ENCODE results near the gene CCDC92B.
"Not testable (repeated sequence)": the region's sequence is repeated elsewhere in the genome, so short reads cannot be mapped to it uniquely, and the experiment has no call there.

The CCDC92B gene

DNA sequence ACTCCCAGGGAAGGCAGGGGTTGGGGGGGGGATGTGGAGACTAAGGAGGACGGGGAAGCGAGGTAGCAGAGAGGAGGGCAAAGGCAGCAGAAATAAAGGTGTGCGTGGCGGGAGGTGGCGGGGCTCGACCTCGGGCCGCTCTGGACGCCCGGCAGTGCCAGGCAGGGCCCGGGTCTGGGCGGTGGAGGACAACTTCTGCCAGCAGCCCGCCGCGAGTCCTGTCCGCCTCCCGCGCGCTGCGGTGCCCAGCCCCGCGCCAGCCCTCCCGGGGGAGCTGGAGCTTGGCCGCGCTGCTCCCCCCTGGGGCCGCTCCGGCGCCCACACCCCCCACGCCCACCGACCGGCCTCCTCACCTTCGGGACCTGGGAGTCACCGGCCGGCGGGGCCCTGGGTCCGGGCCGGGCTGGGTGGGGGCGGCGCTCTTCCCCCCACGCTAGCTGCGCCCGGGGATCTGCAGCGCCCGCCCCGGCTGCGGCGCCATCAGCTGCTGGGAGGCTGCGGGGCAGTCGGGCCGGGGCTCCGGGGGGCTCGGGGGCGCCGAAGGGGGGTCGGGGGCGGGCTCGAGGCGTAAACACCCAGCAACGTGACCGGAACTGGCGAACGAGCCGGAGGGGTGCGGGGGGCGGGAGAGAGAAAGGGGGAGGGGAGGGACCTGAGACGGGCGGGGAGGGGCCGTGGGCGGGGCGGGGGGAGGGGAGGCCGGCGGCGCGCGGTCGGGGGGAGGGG lies at the start of gene CCDC92B:
Gene CCDC92B, minus strand, starts transcription at position 595 of the 726 bp plus-strand sequence. CDS start 14,507 bp downstream, outside the sequence.
- no peak for DNase-seq

DNA sequence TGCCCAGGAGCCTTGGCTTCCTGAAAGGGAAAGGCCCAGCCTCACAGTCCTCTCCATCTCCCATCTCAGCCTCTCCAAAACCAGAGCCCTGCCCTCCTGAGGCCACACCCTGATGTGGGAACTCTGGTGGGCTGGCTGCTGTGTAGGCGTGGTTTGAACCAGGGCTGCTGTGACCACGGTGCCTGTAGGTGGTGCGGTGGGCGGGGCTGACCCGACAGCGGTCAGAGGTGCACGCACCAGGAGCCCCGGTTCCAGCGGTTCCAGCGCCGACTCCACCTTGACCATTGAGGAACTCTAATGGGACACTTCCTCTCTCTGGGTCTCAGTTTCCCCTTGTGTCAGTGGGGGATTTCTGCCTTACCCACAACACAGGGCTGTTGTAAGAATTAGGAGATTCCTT lies 49.2 kb upstream of the CCDC92B start:
- DNase-seq: no peak

DNA sequence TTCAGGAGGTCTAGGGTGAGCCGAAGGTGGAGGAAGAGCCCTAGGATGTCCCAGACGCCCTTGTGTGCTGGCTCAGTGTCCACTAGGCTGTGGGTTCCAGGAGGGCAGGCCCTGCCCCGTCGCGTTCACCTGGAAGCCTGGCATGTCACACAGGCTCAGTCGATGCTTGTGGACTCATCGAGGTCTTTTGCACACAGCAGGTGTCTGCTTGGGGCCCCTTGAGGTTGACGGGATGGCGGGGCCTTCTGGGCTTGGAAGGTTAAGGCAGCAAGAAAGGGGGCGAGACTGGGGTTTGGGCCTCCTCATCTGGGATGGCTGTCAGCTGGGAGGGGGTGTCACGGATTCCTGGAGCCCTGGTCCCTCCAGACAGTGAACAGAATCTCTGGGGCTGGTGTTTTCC lies 48.7 kb upstream of the CCDC92B start:
- DNase-seq: no peak

GRCh38 chr17:2797637-2798036 lies 48.2 kb upstream of the CCDC92B start:
- DNase-seq: no peak

- no peak for DNase-seq
Measured at GRCh38 chr17:2797226-2797625, 47.8 kb upstream of the CCDC92B start.

GRCh38 chr17:2796164-2797125 lies 47.0 kb upstream of the CCDC92B start, which contains the start of gene RAP1GAP2:
TSS of gene RAP1GAP2 (plus strand) at chr17:2796438. CDS start at chr17:2796528, 90 bp downstream.
- DNase-seq: peak; percentile 93

DNA sequence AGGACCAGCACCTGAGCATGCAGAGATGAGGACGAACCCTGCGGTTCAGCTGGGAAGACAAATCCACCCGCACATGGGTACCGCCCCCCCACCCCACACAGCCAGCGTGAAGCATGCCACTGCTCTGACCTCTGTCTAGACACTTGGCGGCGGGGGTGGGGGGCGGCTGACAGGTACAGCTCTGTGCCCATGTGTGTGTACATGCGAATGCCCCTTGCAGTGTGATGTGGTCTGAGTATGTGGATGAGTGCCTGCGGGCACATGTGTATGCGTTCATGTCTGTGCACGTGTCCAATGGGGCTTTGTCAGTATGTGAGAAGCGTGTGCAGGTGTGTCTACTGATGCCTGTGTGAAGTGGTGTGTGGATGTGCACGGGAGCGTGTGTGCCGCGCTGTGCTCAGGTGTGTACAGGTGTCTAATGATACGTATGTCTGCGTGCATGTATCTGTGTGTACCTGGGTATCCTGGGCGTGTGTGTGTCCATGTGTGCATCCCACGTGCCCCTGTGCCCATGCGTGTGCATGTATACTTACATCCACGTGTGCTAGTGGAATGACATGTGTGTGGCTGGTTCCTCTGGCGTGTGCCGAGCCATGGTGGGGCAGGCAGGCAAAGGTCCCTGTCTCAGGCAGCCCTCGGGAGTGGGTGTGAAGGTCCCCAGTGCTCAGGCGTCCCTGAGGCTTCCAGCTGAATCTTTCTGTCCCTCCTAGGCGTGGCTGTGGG lies 46.1 kb upstream of the CCDC92B start:
- DNase-seq: no peak

DNA sequence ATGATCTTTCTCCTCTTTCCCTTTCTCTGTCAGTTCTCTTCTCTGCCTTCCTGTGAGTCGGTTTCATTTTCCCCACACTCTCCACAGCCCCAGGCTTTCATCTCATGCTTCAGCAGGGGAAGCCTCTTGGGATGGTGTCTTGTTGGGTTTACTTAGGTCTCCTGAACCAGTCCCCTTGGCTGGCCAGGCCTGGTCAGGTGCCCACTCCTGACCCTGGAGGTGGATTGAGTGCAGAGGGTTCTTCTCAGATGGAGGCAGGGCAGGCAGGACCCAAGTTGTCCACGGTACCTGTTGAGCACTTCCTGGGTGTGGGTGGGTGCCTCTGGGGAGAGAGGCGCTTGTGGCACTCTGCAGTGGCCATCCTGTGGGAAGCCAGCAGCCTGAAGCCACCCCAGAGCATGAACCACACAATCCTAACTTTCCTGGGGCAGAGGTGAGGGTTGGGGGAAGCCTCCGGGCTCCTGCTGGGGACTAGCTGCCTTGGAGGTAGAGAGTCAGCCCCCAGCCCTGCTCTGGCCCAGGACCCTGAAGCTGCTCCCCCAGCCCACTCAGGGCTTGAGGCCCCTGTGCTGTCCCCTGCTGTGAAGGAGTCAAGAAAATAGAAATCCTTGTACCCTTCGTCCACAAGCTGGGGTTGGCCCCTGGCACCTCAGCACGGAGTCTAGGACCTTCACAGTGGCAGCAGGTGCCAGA lies 44.8 kb upstream of the CCDC92B start:
- peak; percentile 62 for DNase-seq

GRCh38 chr17:2792366-2793169 lies 43.1 kb upstream of the CCDC92B start:
- peak; percentile 74 for DNase-seq

- DNase-seq: no peak
Measured at GRCh38 chr17:2789700-2790099, 40.2 kb upstream of the CCDC92B start.

DNA sequence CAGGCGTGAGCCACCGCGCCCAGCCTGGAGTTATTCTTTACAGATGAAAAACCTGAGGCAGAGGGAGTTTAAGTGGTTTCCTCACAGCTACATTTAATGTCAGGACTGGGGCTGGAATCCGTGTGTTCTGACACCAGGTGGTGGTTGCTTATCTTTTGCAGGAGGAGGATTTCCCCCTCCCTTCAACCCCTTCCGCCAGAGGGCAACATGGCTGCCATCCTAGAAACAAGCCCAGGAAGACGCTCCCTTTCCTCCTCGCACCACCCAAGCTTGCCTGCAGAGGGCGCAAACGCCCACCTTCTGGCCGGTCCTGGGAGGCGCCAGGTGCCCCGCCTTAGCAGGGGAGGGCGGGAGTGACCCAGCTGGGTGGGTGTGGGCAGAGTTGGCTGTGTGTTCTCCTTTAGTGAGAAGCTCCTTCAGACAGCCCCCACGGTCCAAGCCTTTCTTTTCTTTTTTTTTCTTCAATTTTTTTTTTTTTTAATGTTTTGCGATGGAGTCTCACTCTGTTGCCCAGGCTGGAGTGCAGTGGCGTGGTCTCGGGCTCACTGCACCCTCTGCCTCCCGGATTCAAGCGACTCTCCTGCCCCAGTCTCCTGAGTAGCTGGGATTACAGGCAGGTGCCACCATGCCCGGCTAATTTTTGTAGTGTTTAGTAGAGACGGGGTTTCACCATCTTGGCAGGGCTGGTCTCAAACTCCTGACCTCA lies 36.9 kb upstream of the CCDC92B start:
- peak; percentile 88 for DNase-seq

DNA sequence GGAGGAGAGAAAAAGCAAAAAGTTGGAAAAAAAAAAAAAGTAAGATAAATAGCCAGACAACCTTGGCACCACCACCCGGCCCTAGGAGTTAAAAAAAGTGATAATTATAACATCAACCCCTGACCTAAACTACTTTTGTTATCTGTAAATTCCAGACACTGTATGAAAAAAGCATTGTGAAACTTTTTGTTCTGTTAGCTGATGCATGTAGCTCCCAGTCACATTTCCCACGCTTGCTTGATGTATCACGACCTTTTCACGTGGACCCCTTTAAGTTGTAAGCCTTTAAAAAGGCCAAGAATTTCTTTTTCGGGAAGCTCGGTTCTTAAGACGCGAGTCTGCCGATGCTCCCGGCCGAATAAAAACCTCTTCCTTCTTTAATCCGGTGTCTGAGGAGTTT lies 35.9 kb upstream of the CCDC92B start:
- not testable (repeated sequence) for DNase-seq

- DNase-seq: no peak
Measured at GRCh38 chr17:2784864-2785263, 35.4 kb upstream of the CCDC92B start.

- no peak for DNase-seq
Measured at GRCh38 chr17:2783310-2784030, 34.0 kb upstream of the CCDC92B start.

- DNase-seq: peak; percentile 76
Measured at GRCh38 chr17:2782055-2782454, 32.6 kb upstream of the CCDC92B start.

DNA sequence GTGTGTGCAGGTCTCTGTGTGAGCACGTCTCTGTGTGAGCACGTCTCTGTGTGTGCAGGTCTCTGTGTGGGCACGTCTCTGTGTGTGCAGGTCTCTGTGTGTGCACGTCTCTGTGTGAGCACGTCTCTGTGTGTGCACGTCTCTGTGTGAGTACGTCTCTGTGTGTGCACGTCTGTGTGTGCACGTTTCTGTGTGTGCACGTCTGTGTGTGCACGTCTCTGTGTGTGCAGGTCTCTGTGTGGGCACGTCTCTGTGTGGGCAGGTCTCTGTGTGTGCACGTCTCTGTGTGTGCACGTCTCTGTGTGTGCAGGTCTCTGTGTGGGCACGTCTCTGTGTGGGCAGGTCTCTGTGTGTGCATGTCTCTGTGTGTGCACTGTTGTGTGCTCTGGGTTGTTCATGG lies 32.1 kb upstream of the CCDC92B start:
- DNase-seq: not testable (repeated sequence)

- DNase-seq: no peak
Measured at GRCh38 chr17:2780931-2781454, 31.5 kb upstream of the CCDC92B start.

- DNase-seq: no peak
Measured at GRCh38 chr17:2780256-2780655, 30.8 kb upstream of the CCDC92B start.

- DNase-seq: no peak
Measured at GRCh38 chr17:2779545-2779944, 30.1 kb upstream of the CCDC92B start.

- DNase-seq: no peak
Measured at GRCh38 chr17:2778489-2778888, 29.0 kb upstream of the CCDC92B start.

Measured in inflammatory macrophage treated with lipopolysaccharide for 4 hours (primary cell).